ENCODE measurements around the gene RPL14.

GRCh38 chr3:40445062-40445461 lies 12.1 kb upstream of the RPL14 start:
- TF ChIP-seq CTCF (conservative IDR thresholded peaks at IDR 0.05; ENCODE audit: low read depth, low read length) (no peak), EZH2 (IDR thresholded peaks at IDR 0.05; ENCODE audit: low read length, unreplicated experiment) (no peak), EZH2phosphoT487 (IDR thresholded peaks at IDR 0.05; ENCODE audit: borderline replicate concordance, low read length) (no peak)

Data from PC-3 (cell line).